GM08714 (cell line): ENCODE results near the gene FLVCR2.
A peak's percentile ranks its signal among the peaks of the same experiment; 100 is the strongest.

Source experiments
- H3K4me3 ChIP-seq: fragments of 200-500 bp; sonication (Bioruptor generic); 2 replicates; pipeline ENCODE4 v1.5.1; 2014; ENCODE audit warnings: mild to moderate bottlenecking, low read length, inconsistent platforms
- ZNF274 ChIP-seq: IDR thresholded peaks from 2 replicates; pipeline ENCODE4 v1.6.1; 2012; ENCODE audit warnings: mild to moderate bottlenecking, low read depth, low read length

Gene FLVCR2

GRCh38 chr14:75648066-75648838, 69.8 kb downstream of the FLVCR2 start:
- no peak for TF ChIP-seq ZNF274

GRCh38 chr14:75649337-75649736, 70.9 kb downstream of the FLVCR2 start:
- no peak for TF ChIP-seq ZNF274

More at GRCh38 chr14:75648066-75648838, 69.8 kb downstream of the FLVCR2 start:
- no peak overlapping the region for H3K4me3 ChIP-seq

GRCh38 chr14:75649773-75650172, 71.4 kb downstream of the FLVCR2 start:
- no peak overlapping the region for H3K4me3 ChIP-seq
- TF ChIP-seq ZNF274 = no peak

More at GRCh38 chr14:75649337-75649736, 70.9 kb downstream of the FLVCR2 start:
- no peak overlapping the region for H3K4me3 ChIP-seq

GRCh38 chr14:75650253-75651058, 72.0 kb downstream of the FLVCR2 start:
- no peak for TF ChIP-seq ZNF274

GRCh38 chr14:75653563-75653962, 75.1 kb downstream of the FLVCR2 start:
- TF ChIP-seq ZNF274 = no peak
- no peak overlapping the region for H3K4me3 ChIP-seq

More at GRCh38 chr14:75650253-75651058, 72.0 kb downstream of the FLVCR2 start:
- H3K4me3 ChIP-seq = no peak overlapping the region

- no peak for TF ChIP-seq ZNF274
- no peak overlapping the region for H3K4me3 ChIP-seq
Measured at GRCh38 chr14:75654127-75654732, 75.8 kb downstream of the FLVCR2 start.

- no peak overlapping the region for H3K4me3 ChIP-seq
Measured at GRCh38 chr14:75655235-75655634, 76.8 kb downstream of the FLVCR2 start.

GRCh38 chr14:75657331-75657730, 78.9 kb downstream of the FLVCR2 start:
- TF ChIP-seq ZNF274 = no peak
- H3K4me3 ChIP-seq = no peak overlapping the region

More at GRCh38 chr14:75655235-75655634, 76.8 kb downstream of the FLVCR2 start:
- no peak for TF ChIP-seq ZNF274

- no peak for TF ChIP-seq ZNF274
- H3K4me3 ChIP-seq = no peak overlapping the region
Measured at GRCh38 chr14:75658957-75659356, 80.5 kb downstream of the FLVCR2 start.

- peak overlapping the region; percentile 95 for H3K4me3 ChIP-seq
- no peak for TF ChIP-seq ZNF274
Measured at GRCh38 chr14:75660238-75660629, 81.8 kb downstream of the FLVCR2 start.

- peak within 1 kb of the TSS; percentile 95 for H3K4me3 ChIP-seq
- TF ChIP-seq ZNF274 = no peak
Measured at GRCh38 chr14:75660630-75661498, 82.4 kb downstream of the FLVCR2 start, which contains the start of the genes ERG28 and TTLL5. Gene ERG28 (minus strand): TSS chr14:75660876. CDS start chr14:75657502, 3,374 bp downstream. Gene TTLL5 (plus strand): TSS chr14:75661246. CDS start chr14:75663150, 1,904 bp downstream.

- H3K4me3 ChIP-seq = peak overlapping the region; percentile 95
- TF ChIP-seq ZNF274 = no peak
Measured at GRCh38 chr14:75661499-75661814, 83.0 kb downstream of the FLVCR2 start.

GRCh38 chr14:75662966-75663365, 84.5 kb downstream of the FLVCR2 start:
- no peak for TF ChIP-seq ZNF274
- no peak overlapping the region for H3K4me3 ChIP-seq
